ENCODE results near the gene DNAJB9.
"Not testable (repeated sequence)": the region's sequence is repeated elsewhere in the genome, so short reads cannot be mapped to it uniquely, and the experiment has no call there.

The DNAJB9 gene

GRCh38 chr7:108569381-108570145 is at the start of gene DNAJB9, which contains the start of gene THAP5:
Gene DNAJB9, plus strand, starts transcription at chr7:108569874. Its CDS starts 1,853 bp downstream, at chr7:108571727.
Gene THAP5, minus strand, starts transcription at chr7:108569706. Its CDS starts 137 bp downstream, at chr7:108569569.
- peak; percentile 33 for FAIRE-seq

DNA sequence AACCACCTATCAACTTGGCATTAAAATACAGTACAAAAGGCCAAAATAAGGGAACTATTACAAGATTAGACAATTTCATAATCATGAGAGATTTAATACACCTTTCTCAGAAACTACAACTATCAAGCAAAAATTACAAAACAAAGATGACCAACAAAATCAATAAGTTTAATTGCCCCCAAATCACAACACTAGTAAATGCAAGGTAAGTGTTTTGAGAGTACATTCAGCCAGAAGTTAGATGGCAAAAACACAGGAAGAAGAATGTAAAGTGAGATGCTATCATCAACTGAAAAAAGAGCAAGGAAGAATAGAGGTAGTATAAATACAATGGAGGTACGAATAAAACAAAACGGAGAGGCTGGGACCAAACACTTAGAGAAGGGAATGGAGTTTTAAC is 46.9 kb upstream of the DNAJB9 start:
- no peak for FAIRE-seq

DNA sequence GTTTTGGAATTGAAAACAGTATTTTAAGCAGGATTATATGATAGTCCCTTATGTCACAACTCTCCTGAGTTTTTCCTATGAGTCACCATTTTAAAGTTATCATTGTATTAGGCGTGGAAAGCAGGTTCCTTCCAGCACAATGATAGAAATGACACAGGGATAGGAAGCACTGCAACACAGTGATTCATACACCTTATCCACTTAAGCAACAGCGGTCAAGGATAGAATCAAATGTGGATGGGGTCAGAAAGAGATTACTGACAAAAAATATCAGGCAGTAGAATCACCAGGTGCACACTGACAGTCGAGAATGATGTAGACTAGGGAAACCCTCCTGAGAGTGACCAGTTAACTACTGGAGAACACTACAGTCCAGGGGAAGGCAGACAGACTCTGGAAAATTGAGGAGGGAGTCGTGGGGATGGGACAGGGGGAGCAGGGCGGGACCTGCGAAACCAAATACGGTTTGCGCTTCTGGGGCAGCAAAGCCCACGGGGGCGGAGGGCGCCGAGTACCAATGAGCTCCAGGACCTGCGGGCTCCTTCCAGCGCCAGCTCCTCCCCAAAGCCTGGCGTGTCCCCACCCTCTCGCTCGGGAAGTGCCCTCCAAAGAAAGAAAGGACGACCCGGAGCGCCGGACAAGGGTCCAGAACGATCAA is 44.2 kb upstream of the DNAJB9 start:
- FAIRE-seq: no peak

DNA sequence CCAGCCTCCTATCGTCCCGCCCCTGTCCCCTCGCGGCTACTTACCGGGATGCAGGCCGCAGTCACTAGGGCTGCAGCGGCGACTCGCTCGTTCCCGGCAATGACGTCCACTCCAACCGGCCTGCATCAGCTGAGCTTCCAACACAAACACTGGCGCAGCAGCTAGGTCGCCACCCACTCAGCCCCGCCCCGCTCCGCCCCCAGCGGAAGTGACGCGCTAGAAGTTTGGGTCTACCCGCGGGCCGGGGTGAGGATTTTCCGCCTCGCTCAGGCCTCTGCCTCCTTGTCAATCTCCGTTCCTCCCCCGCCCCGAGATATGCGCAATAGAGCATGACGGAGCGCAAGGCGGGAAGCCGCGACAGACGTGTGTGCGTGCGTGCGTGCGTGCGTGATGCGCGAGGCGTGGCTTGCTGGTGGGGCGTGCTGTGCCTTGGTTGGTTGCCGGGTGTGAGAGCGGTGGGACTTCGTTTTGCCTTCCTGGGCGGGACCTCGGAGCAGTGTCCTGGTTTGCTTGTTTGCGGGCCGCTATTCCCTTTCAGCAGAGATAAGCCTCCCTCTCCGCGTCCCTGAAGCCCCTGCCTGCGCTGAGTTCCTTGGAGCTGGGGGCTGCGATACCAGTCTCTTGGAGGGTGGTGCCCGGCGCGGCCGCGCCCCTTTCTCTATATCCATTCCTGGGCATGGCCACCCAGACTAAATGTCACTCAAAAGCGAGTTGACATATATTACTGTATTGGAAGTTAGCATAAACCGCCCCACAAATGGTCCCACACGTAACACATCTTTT is 43.5 kb upstream of the DNAJB9 start, which contains the start of gene PNPLA8:
TSS of gene PNPLA8 (minus strand) at position 151 of the 783 bp plus-strand sequence. CDS start 10,644 bp downstream, outside the sequence.
- peak; percentile 45 for FAIRE-seq

DNA sequence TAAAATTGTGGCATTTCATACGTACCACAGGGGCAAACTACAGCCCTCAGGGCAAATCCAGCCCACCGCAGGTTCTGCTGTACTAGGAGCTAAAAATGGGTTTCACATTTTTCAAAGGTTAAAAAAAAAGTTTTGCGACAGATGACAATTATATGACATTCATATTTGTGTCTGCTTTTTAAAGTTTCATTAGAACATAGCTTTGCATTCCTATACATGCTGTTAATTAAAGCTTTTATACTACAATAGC is 43.0 kb upstream of the DNAJB9 start:
- no peak for FAIRE-seq

- FAIRE-seq: no peak
These were observed 41.4 kb upstream of the DNAJB9 start for GRCh38 chr7:108528183-108528712.

GRCh38 chr7:108529341-108529740 is 40.3 kb upstream of the DNAJB9 start:
- no peak for FAIRE-seq

DNA sequence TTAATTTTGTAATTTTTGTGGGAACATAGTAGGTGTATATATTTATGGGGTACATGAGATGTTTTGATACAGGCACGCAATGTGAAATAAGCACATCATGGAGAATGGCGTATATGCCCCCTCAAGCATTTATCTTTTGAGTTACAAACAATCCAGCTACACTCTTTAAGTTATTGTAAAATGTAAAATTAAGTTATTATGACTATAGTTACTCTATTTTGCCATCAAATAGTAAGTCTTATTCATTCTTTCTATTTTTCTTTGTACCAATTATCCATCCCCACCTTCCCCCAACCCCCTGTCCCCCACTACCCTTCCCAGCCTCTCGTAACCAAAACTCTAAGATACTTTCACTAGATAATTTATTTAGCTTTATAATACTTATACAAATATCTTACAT is 36.0 kb upstream of the DNAJB9 start:
- FAIRE-seq: no peak

- no peak for FAIRE-seq
These were observed 34.4 kb upstream of the DNAJB9 start for GRCh38 chr7:108535257-108535656.

DNA sequence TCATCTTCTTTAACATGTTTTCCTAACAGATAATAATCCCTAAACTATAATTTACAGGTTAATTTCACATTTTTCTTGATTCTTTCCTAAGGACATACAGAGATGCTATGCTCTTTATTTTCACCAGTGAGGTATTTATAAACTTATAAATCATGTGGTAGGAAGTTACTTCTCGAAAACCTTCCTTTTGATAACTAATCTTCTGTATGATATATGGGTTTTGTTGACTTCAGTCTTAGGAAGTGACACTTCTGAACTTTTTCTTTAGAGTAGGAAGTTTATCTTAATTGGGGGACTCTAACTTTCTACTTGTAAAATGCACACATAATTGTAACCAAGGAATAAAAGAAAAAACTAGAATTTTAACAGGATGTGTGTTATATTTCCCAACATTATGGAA is 33.9 kb upstream of the DNAJB9 start:
- no peak for FAIRE-seq

DNA sequence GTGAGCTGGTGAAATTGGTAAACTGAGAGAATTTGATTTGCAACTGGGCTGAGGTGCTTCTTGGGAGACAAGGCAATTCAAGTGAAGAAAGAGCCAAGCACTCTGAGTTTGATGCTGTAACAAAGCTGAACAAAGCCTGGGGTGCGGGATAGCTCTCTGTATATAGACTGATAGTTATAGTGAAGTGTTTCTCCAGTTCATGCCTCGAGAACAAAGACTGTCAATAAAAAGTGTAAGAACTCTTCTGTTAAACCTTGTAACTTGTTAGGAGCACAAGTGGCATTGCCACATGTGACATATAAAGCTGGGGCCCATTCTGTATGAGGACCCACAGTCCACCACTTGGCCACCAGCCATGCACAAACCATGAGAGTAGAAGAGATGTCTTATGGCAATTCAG is 32.4 kb upstream of the DNAJB9 start:
- FAIRE-seq: no peak

- not testable (repeated sequence) for FAIRE-seq
These were observed 31.4 kb upstream of the DNAJB9 start for GRCh38 chr7:108538236-108538635.

DNA sequence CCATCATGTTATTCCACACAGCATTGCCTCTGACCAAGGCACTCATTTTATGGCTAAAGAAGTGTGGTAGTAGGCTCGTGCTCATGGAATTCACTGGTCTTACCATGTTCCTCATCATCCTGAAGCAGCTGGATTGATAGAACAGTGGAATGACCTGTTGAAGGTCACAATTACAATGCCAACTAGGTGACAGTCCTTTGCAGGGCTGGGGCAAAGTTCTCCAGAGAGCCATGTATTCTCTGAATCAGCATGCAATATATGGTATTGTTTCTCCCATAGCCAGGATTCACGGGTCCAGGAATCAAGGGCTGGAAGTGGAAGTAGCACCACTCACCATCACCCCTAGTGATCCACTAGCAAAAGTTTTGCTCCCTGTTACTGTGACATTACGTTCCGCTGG is 31.0 kb upstream of the DNAJB9 start:
- FAIRE-seq: not testable (repeated sequence)

GRCh38 chr7:108541478-108541877 is 28.2 kb upstream of the DNAJB9 start:
- no peak for FAIRE-seq

- not testable (repeated sequence) for FAIRE-seq
These were observed 21.4 kb upstream of the DNAJB9 start for GRCh38 chr7:108548141-108548896.

- FAIRE-seq: not testable (repeated sequence)
These were observed 13.0 kb upstream of the DNAJB9 start for GRCh38 chr7:108556665-108557064.

DNA sequence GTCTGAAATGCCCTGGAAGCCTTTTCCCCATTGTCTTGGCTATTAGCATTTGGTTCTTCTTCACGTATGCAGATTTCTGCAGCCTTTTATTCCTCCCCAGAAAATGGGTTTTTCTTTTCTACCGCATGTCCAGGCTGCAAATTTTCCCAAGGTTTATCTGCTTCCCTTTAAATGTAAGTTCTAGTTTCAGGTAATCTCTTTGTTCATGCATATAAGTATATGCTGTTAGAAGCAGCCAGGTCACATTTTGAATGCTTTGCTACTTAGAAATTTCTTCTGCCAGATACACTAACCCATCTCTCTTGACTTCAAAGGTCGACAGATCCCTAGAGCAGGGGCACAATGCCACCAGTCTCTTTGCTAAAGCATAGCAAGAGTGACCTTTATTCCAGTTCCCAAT is 12.5 kb upstream of the DNAJB9 start:
- FAIRE-seq: no peak

DNA sequence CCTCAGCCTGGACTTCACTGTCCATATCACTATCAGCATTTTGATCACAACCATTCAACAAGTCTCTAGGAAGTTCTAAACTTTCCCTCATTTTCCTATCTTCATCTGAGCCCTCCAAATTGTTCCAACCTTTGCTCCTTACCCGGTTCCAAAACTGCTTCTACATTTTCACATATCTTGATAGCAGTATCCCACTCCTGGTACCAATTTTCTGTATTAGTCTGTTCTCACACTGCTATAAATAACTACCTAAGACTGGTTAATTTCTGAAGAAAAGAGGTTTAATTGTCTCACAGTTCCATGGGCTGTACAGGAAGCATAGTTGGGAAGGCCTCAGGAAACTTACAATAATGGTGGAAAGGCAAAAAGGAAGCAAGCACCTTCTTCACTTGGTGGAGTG is 12.1 kb upstream of the DNAJB9 start:
- no peak for FAIRE-seq

GRCh38 chr7:108559253-108559652 is 10.4 kb upstream of the DNAJB9 start:
- FAIRE-seq: no peak

- no peak for FAIRE-seq
These were observed 8.5 kb upstream of the DNAJB9 start for GRCh38 chr7:108561047-108561619.

GRCh38 chr7:108565987-108566386 is 3.7 kb upstream of the DNAJB9 start:
- FAIRE-seq: no peak

- FAIRE-seq: no peak
These were observed 783 bp upstream of the DNAJB9 start for GRCh38 chr7:108568801-108569380.

All from colon (tissue), 2 donors.